Mononuclear cell (primary cell): Measurements from ENCODE around the gene FES. TPM values are rescaled to one million over a fixed set of nuclear protein-coding genes. Genes with fewer than 3 reads are reported as not detected.
A peak's percentile ranks its signal among the peaks of the same experiment; 100 is the strongest.
"Not testable (repeated sequence)": the region's sequence is repeated elsewhere in the genome, so short reads cannot be mapped to it uniquely, and the experiment has no call there.

Experiments used
- H3K27me3 ChIP-seq: 2 replicates; pipeline ENCODE4 v1.6.0; 2011; ENCODE audit warnings: low read length, control low read depth; ENCODE audit not compliant: insufficient read depth
- H3K4me1 ChIP-seq: 2 replicates; pipeline ENCODE4 v1.5.1; 2011; ENCODE audit warnings: mild to moderate bottlenecking, low read length, control low read depth; ENCODE audit not compliant: insufficient read depth
- H3K4me3 ChIP-seq: 2 replicates; pipeline ENCODE4 v1.5.1; 2011; ENCODE audit warnings: mild to moderate bottlenecking, low read length, moderate library complexity
- H3K9me3 ChIP-seq: 2 replicates; pipeline ENCODE4 v1.5.1; 2011; ENCODE audit warnings: low read depth, mild to moderate bottlenecking, control low read depth, low read length
- total RNA-seq: library from RNA; depleted of rRNA; stranded (reverse); fragments of >200 nt; gene quantifications from one replicate; pipeline ENCODE4 v1.2.3, GENCODE V29; 2012

Gene FES
- total RNA-seq, 1 donor = 27.9 TPM

GRCh38 chr15:90889736-90890456 is 5.6 kb downstream of the FES start:
- Histone ChIP-seq H3K27me3 (no peaks in the 10 kb centered on the region), H3K4me3 (no peak overlapping the region), H3K4me1 (peaks cover 23% of the 10 kb centered on the region), H3K9me3 (no peaks in the 10 kb centered on the region)

GRCh38 chr15:90890839-90891238 is 6.5 kb downstream of the FES start:
- Histone ChIP-seq H3K4me3 (no peak overlapping the region), H3K4me1 (peaks cover 19% of the 10 kb centered on the region), H3K9me3 (no peaks in the 10 kb centered on the region), H3K27me3 (no peaks in the 10 kb centered on the region)

GRCh38 chr15:90891346-90891949 is 7.1 kb downstream of the FES start:
- H3K9me3 ChIP-seq = no peaks in the 10 kb centered on the region
- H3K4me1 ChIP-seq = peaks cover 19% of the 10 kb centered on the region
- no peak overlapping the region for H3K4me3 ChIP-seq
- no peaks in the 10 kb centered on the region for H3K27me3 ChIP-seq

GRCh38 chr15:90892023-90892422 is 7.7 kb downstream of the FES start:
- Histone ChIP-seq H3K27me3 (no peaks in the 10 kb centered on the region), H3K4me3 (no peak overlapping the region), H3K9me3 (no peaks in the 10 kb centered on the region), H3K4me1 (peaks cover 19% of the 10 kb centered on the region)

DNA sequence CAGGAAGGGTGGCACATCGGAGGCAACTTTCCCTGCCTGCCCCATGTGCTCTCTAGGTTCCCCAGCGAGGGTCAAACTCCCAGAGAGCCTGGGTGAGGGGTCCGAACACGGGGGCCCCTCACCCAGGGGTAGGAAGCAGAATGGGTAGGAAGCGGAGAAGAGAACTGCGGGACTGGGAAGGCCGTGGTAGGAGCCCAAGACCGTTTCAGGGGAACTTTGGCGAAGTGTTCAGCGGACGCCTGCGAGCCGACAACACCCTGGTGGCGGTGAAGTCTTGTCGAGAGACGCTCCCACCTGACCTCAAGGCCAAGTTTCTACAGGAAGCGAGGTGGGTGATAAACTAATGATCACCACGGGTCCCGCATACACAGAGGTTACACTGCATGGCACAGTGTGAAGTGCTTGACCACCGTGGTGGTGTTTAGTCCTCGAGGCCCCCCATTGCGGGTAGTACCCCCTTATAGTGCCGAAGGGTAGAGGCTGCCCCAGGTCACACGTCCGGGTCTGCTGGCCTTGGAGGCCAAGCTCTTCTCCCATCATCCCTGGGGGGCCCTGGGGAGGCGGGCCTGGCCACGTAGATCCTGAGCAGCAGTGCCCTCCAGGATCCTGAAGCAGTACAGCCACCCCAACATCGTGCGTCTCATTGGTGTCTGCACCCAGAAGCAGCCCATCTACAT is 8.3 kb downstream of the FES start:
- H3K4me3 ChIP-seq = no peak overlapping the region
- H3K4me1 ChIP-seq = peaks cover 19% of the 10 kb centered on the region
- no peaks in the 10 kb centered on the region for H3K9me3 ChIP-seq
- H3K27me3 ChIP-seq = no peaks in the 10 kb centered on the region

- no peak overlapping the region for H3K4me3 ChIP-seq
- no peaks in the 10 kb centered on the region for H3K9me3 ChIP-seq
Measured at GRCh38 chr15:90893175-90894090, 9.1 kb downstream of the FES start.

GRCh38 chr15:90895571-90896117 is 11.3 kb downstream of the FES start:
- Histone ChIP-seq H3K27me3 (no peaks in the 10 kb centered on the region), H3K4me3 (no peak overlapping the region), H3K9me3 (no peaks in the 10 kb centered on the region), H3K4me1 (peaks cover 19% of the 10 kb centered on the region)

More at GRCh38 chr15:90893175-90894090, 9.1 kb downstream of the FES start:
- Histone ChIP-seq H3K4me1 (peaks cover 19% of the 10 kb centered on the region), H3K27me3 (no peaks in the 10 kb centered on the region)

- not testable (repeated sequence) for H3K9me3 ChIP-seq, H3K27me3 ChIP-seq, H3K4me3 ChIP-seq
- peaks cover 28% of the 10 kb centered on the region for H3K4me1 ChIP-seq
Measured at GRCh38 chr15:90897131-90897655, 12.9 kb downstream of the FES start.

- H3K4me3 ChIP-seq = no peak overlapping the region
- peaks cover 27% of the 10 kb centered on the region for H3K4me1 ChIP-seq
- H3K9me3 ChIP-seq = no peaks in the 10 kb centered on the region
- H3K27me3 ChIP-seq = no peaks in the 10 kb centered on the region
Measured at GRCh38 chr15:90901175-90902039, 17.1 kb downstream of the FES start.

DNA sequence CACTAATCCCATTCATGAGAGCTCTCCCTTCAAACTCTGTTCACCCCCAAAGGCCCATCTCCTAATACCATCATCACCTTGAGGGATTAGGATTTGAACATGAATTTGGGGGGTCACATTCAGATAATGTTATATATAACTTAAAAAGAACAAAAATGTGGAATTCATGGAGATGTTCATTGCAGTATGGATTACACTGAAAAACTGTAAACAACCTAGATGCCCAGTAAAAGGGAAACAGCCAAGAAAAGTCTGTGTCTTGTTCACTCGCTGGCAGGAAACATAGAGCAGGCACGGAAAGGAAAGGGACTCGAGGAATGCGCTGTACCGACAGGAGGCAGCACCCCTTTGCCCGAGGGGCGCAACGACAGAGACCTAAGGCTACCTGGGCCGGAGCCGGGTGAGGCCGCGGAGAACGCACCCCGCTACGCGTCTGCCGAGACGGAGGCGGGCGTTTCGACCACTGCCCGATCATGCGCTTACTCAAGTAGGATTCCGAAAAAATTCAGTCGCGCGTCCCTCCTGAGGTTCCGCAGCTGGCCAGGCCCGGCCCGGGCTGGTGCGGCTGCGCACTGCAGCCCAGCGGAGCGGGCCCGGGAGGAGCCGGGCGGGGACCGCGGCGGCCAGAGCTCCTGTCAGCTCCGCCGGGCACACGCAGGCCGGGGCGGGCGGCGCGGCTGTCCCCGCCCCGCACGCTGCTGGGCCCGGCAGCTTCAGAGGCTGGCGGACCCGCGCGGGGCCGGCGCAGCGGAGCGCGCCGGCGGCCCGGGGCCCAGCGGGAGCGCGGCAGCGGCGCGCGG is 17.9 kb downstream of the FES start:
- Histone ChIP-seq H3K4me3 (peak overlapping the region; percentile 71), H3K4me1 (peaks cover 19% of the 10 kb centered on the region), H3K9me3 (no peaks in the 10 kb centered on the region), H3K27me3 (no peaks in the 10 kb centered on the region)

DNA sequence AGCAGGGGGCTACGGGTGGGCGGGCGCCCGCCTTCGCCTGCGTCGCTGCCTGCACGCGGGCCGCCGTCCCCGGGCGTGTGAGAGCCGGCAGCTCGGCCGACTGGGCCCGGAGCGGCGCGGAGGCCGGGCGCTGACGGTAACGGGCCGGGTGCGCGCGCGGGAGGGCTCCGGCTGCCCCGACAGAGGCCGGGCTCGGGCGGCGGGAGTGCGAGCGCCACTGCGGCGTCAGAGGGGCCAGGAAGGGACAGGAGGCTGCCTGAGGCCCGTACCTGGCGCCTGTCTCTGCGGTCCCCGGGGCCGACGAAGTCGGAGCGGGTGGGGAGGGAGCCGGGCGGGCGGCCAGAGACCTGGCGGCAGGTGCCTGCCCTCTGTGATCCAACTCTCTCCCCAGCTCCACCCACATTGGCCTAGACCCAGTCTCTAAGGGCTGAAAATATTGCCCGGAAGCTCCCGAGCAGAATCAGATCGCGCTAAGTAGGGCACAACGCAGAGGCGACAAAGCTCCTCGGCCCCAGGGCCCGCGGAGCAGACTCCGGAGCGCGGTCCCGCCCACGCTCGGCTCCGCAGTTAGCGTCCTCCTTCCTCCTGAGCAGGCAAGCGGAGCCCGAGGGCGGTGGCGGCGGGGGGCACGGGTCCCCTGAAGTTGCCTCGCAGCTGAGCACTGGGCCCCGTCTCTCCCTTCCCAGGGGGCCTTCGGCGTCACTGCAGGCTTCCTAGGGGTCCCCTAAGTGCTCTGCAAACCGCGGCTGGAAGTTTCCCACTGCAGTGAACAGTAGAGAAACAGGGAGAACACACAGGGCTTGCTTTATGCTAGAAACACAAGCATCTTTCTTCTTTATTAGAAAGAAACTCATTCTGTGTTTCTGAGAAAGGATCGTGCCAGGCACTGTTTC is 18.8 kb downstream of the FES start, which contains the start of gene MAN2A2:
MAN2A2 (plus strand) TSS at position 463 of the 893 bp plus-strand sequence. CDS start 906 bp downstream, outside the sequence.
- no peaks in the 10 kb centered on the region for H3K9me3 ChIP-seq
- no peaks in the 10 kb centered on the region for H3K27me3 ChIP-seq
- peaks cover 19% of the 10 kb centered on the region for H3K4me1 ChIP-seq
- H3K4me3 ChIP-seq = peak within 1 kb of the TSS; percentile 71
